Measurements from ENCODE around the gene GANAB.

- TF ChIP-seq CEBPB (IDR thresholded peaks at IDR 0.05; ENCODE audit: low read depth, low read length) (no peak), CTCF (conservative IDR thresholded peaks at IDR 0.05; ENCODE audit: low read depth, low read length) (no peak), POLR2A (IDR thresholded peaks at IDR 0.05; ENCODE audit: low read depth, low read length) (no peak), RFX5 (IDR thresholded peaks at IDR 0.05; ENCODE audit: low read depth, low read length) (no peak), RAD21 (IDR thresholded peaks at IDR 0.05; ENCODE audit: low read length) (no peak), SMC3 (IDR thresholded peaks at IDR 0.05; ENCODE audit: low read depth, low read length) (no peak), FOS (IDR thresholded peaks at IDR 0.05; ENCODE audit: low read depth, low read length) (no peak), USF2 (IDR thresholded peaks at IDR 0.05; ENCODE audit: low read depth, low read length) (no peak), CHD1 (IDR thresholded peaks at IDR 0.05; ENCODE audit: low read depth, low read length) (no peak)
Measured at GRCh38 chr11:62645671-62645945, 805 bp downstream of the GANAB start.
